Superior temporal gyrus (tissue), 1 donor: ENCODE measurements around the gene TACC3.

Source experiments
- DNase-seq: peaks from one replicate; pipeline ENCODE4 v3.0.0-alpha.2; 2016; ENCODE audit errors: extremely low spot score

The TACC3 gene

GRCh38 chr4:1723131-1723801 is 1.9 kb downstream of the TACC3 start:
- no peak for DNase-seq

GRCh38 chr4:1725521-1725920 is 4.2 kb downstream of the TACC3 start:
- DNase-seq, result no peak

- peak; percentile 97 for DNase-seq
Measured at GRCh38 chr4:1726146-1726934, 5.0 kb downstream of the TACC3 start.

GRCh38 chr4:1727117-1728031 is 6.1 kb downstream of the TACC3 start:
- no peak for DNase-seq

- DNase-seq, result no peak
Measured at GRCh38 chr4:1728061-1728980, 7.0 kb downstream of the TACC3 start.

GRCh38 chr4:1730532-1731135 is 9.3 kb downstream of the TACC3 start:
- DNase-seq, result no peak

- DNase-seq, result no peak
Measured at GRCh38 chr4:1731180-1731579, 9.9 kb downstream of the TACC3 start.

GRCh38 chr4:1732911-1733310 is 11.6 kb downstream of the TACC3 start:
- DNase-seq, result no peak

- no peak for DNase-seq
Measured at GRCh38 chr4:1735215-1735614, 13.9 kb downstream of the TACC3 start.

- no peak for DNase-seq
Measured at GRCh38 chr4:1736812-1737211, 15.5 kb downstream of the TACC3 start.

- DNase-seq, result no peak
Measured at GRCh38 chr4:1737666-1738065, 16.3 kb downstream of the TACC3 start.

GRCh38 chr4:1738410-1738809 is 17.1 kb downstream of the TACC3 start:
- DNase-seq, result no peak

- no peak for DNase-seq
Measured at GRCh38 chr4:1739358-1739757, 18.0 kb downstream of the TACC3 start.

- DNase-seq, result no peak
Measured at GRCh38 chr4:1740021-1740545, 18.8 kb downstream of the TACC3 start.

- no peak for DNase-seq
Measured at GRCh38 chr4:1741208-1741607, 19.9 kb downstream of the TACC3 start.

GRCh38 chr4:1743551-1743950 is 22.2 kb downstream of the TACC3 start:
- no peak for DNase-seq

- DNase-seq, result no peak
Measured at GRCh38 chr4:1743975-1744374, 22.7 kb downstream of the TACC3 start.

- no peak for DNase-seq
Measured at GRCh38 chr4:1744552-1744951, 23.2 kb downstream of the TACC3 start.

- no peak for DNase-seq
Measured at GRCh38 chr4:1745165-1745564, 23.8 kb downstream of the TACC3 start.

- DNase-seq, result no peak
Measured at GRCh38 chr4:1745697-1746096, 24.4 kb downstream of the TACC3 start.

GRCh38 chr4:1746265-1746691 is 25.0 kb downstream of the TACC3 start:
- DNase-seq, result no peak
